SH-SY5Y (cell line): Measurements from ENCODE around the gene ZNF98.

Source experiments
- GATA2 ChIP-seq: IDR thresholded peaks from 2 replicates; pipeline ENCODE4 v1.6.1; 2011; ENCODE audit warnings: mild to moderate bottlenecking, low read depth, low read length
- GATA3 ChIP-seq: IDR thresholded peaks from 2 replicates; pipeline ENCODE4 v1.6.1; 2011; ENCODE audit warnings: low read depth, mild to moderate bottlenecking, low read length, moderate library complexity

ZNF98 gene

DNA sequence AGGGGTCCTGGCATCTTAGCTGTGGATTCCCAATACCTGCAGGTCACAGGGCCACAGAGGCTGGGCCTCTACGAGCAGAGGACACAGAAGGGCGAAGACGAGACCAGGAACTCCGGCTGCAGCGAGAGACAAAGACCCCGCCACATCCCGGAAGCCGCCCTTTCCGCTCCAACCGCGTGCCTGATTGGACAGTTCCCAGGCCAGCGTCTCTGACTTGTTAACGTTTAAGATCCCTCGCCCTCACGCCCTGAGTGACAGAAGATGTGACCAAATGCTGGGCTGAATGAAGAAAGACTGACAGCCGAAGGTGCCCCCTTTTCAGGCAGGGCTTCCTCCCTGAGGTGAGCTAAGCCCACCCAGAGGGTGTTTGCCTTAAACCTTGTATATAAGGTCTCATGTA is at the start of gene ZNF98:
Gene ZNF98, minus strand, starts transcription at position 136 of the 400 bp plus-strand sequence. Its CDS starts 122 bp downstream, at position 14.
- no peak for TF ChIP-seq GATA3

DNA sequence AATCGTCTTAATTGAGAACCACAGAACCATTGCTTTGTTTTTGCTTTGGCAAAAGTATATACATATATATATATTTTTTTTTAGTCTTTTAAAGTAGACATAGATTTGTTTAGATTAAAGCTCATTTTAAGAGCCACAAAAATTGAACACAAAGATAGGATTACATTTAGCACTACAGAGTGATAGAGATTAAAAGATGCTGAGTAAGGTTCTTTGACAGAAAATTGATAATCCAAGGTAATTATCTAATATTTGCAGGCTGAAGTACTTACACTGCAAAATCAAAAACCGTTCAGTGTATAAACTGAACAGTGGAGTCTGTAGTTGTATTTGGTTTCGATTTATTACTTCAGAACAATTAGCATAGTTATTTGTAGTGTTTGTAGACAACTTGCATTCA is 24.5 kb upstream of the ZNF98 start:
- no peak for TF ChIP-seq GATA3
- TF ChIP-seq GATA2 = no peak

DNA sequence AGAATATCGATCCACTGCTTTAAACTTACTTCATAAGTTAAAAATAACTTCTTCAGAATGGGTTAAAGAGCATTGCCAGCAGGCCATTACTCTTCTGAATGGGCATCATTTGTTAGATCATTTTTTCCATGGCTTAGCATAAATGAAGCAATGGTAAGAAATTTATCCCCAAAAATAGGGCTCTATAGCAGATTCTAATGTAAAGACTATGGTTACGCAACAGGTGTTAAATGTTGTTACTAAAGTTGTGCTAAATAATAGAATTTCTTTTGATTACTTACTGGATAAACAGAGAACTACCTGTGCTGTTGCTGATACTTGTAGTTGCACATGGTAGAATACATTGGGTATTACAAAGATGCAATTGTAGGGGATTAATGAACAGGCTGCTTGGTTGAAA is 15.9 kb upstream of the ZNF98 start:
- no peak for TF ChIP-seq GATA2
- TF ChIP-seq GATA3 = no peak

DNA sequence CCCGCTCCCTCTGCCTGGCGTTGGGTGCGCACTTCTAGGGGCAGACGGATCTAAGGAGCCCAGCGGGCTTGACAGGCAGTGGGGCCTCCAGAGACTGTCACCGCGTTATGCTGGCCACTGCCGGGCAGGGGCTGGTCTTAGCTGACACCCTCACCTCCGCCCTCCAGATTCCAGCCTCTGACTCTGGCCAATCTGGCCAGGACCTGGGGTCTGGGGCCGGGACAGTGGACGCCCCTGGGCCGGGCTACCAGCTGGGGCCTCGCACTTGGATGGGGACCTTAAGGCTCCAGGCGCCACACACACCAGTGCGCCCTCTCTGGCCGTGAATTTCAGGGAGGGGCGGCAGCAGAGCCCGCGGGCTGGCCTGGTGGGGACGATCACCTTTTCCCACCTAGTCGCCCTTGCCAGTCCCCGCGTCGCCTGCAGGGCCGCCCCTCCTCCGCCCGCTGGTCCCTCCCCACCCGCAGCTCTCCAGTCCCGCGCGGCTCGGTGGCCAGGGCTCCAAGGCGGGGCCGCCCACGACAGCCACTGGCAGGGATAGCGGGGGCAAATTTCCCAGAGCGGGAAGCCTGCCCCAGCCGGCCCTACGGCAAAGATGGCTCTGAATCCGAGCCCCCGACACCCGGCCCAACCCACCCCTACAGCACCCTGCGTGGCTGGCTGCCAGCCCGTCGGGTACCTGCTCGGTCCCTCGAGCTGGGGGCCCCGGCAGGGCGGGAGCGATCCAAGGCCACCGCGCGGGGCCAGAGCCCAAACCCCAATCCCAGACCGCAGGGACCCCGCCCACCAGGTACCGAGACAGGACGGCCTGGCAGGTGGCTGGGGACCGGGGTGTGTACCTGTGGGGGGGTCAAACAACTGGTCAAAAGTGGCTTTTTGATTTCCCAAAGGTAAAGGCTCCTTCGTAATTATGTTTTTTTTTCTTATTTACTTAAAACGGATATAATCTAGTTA is 6.1 kb upstream of the ZNF98 start:
- TF ChIP-seq GATA3 = no peak
- no peak for TF ChIP-seq GATA2

DNA sequence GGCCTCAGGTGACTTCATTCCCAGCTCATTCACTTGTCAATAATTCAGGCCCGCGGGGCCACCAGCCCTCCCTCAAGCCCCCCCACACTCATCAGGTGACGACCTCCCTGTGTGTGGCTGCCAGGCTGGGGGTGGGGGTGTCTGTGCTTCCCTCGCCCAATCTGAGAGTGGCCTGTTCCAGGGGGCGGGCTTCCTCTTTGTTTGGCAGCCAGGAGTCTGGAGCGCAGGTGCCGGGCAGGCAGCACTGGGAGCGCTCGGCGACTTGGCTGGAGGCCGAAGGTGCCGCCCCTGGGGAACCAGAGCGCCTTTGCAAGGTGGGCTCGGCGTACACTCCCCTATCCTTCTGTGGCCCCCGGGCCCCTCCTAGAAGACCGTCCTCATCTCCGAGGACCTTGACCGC is 5.4 kb upstream of the ZNF98 start:
- TF ChIP-seq GATA3 (no peak), GATA2 (no peak)

DNA sequence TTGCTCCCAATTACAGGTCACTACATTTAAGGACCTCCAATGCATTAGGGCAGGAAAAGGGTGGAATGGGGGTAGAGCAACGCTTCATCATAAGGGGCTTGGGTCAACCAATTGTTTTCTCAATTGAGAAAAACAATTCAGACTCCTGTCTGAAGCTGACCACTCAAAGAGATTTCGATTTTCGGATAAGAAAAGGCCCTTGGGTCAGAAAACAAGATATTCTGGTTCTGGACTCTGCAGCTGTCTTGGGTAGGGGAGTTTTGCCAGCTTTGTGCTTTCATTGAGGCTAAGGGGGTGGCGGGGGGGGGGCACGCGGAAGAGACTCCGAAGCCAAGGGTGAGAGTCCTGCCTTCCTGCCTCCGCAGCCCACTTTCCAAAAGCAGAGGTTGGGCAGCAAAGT is 4.8 kb upstream of the ZNF98 start:
- TF ChIP-seq GATA3 = no peak
- no peak for TF ChIP-seq GATA2

DNA sequence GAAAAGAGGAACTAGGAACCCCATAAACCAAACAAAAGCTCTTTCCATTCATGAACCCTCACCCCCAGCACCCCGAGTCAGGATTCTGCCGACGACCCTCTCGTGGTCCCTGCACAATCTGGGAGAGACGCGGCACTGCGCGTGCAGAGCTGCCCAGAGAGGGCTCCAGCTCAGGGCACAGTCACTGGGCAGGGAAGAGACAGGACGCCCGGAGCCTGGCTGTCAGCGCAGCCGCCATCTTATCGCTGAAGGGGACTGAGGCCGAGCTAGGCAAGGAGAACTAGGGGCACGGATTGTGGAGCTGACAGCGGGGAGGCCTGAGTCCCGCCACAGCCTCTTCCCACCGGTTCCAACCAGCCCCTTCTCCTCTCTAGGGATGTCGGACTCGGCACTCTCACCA is 349 bp downstream of the ZNF98 start:
- no peak for TF ChIP-seq GATA3
- TF ChIP-seq GATA2 = no peak

DNA sequence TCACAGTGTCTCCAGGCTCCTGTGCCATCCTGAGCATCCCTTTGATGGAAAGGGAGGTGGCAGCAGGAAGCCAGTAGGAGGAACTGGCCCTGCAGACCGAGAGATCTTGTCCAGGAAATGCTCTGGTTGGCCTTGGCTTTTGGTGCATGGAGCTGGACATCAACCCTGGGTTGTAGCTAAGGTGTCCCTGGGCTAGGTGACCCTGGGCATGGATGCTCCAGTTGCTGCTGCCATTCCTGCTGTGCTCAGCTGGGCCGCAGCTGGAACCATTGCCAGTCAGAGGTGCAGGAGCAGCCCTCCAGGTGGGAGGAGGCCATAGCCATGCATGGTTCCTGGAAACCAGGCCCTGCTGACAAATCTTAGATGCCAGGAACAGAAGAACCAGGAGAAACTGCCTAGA is 67.5 kb downstream of the ZNF98 start:
- no peak for TF ChIP-seq GATA3
- no peak for TF ChIP-seq GATA2
